ENCODE results near the gene SH3RF3. TPM values are rescaled to one million over a fixed set of nuclear protein-coding genes. Genes with fewer than 3 reads are reported as not detected.

SH3RF3 gene
- total and polyA plus RNA-seq, 2 of the 13 experiments (the other 11 are each of a cell fraction or from before 2014, with no cell fraction given) = 0.04 TPM; not detected in 1

DNA sequence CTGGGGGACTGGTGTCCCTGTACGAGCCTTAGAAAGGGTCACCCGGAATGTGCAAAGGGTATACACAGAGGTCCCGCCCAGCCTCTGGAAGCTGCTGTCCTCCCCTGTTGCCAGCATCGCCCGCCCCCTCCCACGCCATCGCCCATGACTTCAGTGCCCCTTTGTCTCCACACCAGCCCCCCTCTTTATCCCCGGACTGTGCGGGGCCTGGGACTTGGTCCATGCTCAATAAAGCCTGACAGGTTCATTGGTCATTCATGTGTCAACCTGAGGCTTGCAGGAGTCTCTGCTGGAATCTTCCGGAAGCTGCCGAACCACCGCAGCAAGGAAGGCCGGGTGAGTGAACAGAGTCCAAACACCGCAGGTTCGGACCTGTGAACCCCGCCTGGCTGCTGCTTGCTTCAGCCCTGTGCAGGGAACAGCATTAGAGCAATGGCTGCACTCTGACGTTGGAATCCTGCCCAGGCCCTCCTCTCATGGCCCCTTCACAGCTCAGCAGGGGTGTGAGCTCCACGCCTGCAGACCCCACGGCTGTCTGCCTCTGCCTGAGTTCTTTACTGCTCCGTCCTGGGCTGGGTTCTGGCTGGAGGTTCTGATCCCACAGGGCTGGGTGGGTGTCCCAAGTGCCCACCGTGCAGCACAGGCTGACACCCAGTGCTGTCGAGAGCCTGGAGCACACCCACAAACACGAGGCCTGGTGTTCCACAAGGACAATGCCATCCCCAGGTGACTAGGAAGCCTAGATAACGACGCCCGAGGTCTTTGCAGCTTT lies 388.3 kb downstream of the SH3RF3 start (continued):
- TF ChIP-seq, protein P1, sequence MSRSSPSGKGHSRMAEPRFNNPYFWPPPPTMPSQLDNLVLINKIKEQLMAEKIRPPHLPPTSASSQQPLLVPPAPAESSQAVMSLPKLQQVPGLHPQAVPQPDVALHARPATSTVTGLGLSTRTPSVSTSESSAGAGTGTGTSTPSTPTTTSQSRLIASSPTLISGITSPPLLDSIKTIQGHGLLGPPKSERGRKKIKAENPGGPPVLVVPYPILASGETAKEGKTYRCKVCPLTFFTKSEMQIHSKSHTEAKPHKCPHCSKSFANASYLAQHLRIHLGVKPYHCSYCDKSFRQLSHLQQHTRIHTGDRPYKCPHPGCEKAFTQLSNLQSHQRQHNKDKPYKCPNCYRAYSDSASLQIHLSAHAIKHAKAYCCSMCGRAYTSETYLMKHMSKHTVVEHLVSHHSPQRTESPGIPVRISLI (CRISPR knock-in tag; IDR thresholded peaks at IDR 0.05; ENCODE audit: borderline replicate concordance) = no peak
- TF ChIP-seq, protein P2, sequence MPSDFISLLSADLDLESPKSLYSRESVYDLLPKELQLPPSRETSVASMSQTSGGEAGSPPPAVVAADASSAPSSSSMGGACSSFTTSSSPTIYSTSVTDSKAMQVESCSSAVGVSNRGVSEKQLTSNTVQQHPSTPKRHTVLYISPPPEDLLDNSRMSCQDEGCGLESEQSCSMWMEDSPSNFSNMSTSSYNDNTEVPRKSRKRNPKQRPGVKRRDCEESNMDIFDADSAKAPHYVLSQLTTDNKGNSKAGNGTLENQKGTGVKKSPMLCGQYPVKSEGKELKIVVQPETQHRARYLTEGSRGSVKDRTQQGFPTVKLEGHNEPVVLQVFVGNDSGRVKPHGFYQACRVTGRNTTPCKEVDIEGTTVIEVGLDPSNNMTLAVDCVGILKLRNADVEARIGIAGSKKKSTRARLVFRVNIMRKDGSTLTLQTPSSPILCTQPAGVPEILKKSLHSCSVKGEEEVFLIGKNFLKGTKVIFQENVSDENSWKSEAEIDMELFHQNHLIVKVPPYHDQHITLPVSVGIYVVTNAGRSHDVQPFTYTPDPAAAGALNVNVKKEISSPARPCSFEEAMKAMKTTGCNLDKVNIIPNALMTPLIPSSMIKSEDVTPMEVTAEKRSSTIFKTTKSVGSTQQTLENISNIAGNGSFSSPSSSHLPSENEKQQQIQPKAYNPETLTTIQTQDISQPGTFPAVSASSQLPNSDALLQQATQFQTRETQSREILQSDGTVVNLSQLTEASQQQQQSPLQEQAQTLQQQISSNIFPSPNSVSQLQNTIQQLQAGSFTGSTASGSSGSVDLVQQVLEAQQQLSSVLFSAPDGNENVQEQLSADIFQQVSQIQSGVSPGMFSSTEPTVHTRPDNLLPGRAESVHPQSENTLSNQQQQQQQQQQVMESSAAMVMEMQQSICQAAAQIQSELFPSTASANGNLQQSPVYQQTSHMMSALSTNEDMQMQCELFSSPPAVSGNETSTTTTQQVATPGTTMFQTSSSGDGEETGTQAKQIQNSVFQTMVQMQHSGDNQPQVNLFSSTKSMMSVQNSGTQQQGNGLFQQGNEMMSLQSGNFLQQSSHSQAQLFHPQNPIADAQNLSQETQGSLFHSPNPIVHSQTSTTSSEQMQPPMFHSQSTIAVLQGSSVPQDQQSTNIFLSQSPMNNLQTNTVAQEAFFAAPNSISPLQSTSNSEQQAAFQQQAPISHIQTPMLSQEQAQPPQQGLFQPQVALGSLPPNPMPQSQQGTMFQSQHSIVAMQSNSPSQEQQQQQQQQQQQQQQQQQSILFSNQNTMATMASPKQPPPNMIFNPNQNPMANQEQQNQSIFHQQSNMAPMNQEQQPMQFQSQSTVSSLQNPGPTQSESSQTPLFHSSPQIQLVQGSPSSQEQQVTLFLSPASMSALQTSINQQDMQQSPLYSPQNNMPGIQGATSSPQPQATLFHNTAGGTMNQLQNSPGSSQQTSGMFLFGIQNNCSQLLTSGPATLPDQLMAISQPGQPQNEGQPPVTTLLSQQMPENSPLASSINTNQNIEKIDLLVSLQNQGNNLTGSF (CRISPR knock-in tag; IDR thresholded peaks at IDR 0.05) = peak; percentile 61
- TF ChIP-seq ZNF605 (CRISPR knock-in tag; IDR thresholded peaks at IDR 0.05) (peak; percentile 74; the same call in 1 of the 2 replicates), ZNF136 (CRISPR knock-in tag; IDR thresholded peaks at IDR 0.05; ENCODE audit: low read depth) (peak; percentile 34; the same call in 1 of the 2 replicates), ADNP (CRISPR knock-in tag; IDR thresholded peaks at IDR 0.05) (no peak; the same call in 1 of the 2 replicates), ZIK1 (CRISPR knock-in tag; IDR thresholded peaks at IDR 0.05; ENCODE audit: borderline replicate concordance, low read depth) (no peak; the same call in 1 of the 2 replicates), ZNF282 (IDR thresholded peaks at IDR 0.05; ENCODE audit: partially characterized antibody) (no peak), ZFY (CRISPR knock-in tag; IDR thresholded peaks at IDR 0.05) (peak; percentile 71), ZNF326 (CRISPR knock-in tag; IDR thresholded peaks at IDR 0.05; ENCODE audit: borderline replicate concordance) (no peak), POGZ (CRISPR knock-in tag; IDR thresholded peaks at IDR 0.05) (peak; percentile 50; the same call in 1 of the 2 replicates)
- TF ChIP-seq, protein P3, sequence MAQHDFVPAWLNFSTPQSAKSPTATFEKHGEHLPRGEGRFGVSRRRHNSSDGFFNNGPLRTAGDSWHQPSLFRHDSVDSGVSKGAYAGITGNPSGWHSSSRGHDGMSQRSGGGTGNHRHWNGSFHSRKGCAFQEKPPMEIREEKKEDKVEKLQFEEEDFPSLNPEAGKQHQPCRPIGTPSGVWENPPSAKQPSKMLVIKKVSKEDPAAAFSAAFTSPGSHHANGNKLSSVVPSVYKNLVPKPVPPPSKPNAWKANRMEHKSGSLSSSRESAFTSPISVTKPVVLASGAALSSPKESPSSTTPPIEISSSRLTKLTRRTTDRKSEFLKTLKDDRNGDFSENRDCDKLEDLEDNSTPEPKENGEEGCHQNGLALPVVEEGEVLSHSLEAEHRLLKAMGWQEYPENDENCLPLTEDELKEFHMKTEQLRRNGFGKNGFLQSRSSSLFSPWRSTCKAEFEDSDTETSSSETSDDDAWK (CRISPR knock-in tag; IDR thresholded peaks at IDR 0.05) = no peak
- TF ChIP-seq, protein P4, sequence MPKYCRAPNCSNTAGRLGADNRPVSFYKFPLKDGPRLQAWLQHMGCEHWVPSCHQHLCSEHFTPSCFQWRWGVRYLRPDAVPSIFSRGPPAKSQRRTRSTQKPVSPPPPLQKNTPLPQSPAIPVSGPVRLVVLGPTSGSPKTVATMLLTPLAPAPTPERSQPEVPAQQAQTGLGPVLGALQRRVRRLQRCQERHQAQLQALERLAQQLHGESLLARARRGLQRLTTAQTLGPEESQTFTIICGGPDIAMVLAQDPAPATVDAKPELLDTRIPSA (CRISPR knock-in tag; IDR thresholded peaks at IDR 0.05; ENCODE audit: borderline replicate concordance) = no peak
- TF ChIP-seq, protein P5, sequence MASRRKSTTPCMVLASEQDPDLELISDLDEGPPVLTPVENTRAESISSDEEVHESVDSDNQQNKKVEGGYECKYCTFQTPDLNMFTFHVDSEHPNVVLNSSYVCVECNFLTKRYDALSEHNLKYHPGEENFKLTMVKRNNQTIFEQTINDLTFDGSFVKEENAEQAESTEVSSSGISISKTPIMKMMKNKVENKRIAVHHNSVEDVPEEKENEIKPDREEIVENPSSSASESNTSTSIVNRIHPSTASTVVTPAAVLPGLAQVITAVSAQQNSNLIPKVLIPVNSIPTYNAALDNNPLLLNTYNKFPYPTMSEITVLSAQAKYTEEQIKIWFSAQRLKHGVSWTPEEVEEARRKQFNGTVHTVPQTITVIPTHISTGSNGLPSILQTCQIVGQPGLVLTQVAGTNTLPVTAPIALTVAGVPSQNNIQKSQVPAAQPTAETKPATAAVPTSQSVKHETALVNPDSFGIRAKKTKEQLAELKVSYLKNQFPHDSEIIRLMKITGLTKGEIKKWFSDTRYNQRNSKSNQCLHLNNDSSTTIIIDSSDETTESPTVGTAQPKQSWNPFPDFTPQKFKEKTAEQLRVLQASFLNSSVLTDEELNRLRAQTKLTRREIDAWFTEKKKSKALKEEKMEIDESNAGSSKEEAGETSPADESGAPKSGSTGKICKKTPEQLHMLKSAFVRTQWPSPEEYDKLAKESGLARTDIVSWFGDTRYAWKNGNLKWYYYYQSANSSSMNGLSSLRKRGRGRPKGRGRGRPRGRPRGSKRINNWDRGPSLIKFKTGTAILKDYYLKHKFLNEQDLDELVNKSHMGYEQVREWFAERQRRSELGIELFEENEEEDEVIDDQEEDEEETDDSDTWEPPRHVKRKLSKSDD (CRISPR knock-in tag; IDR thresholded peaks at IDR 0.05; ENCODE audit: low read depth) = no peak; the same call in 1 of the 2 replicates
